Liver (tissue), 9 donors: ENCODE data around the gene HASPIN. TPM values are rescaled to one million over a fixed set of nuclear protein-coding genes. Genes with fewer than 3 reads are reported as not detected.

Experiments used
- DNase-seq: peaks from one replicate; pipeline ENCODE4 v3.0.0-alpha.2; 2017; ENCODE audit warnings: low spot score
- H3K27ac ChIP-seq, 2 donors: one replicate each; pipeline ENCODE4 v1.7.0; 2013; ENCODE audit warnings: inconsistent platforms in 2 of 2, low read length in 2 of 2, control low read depth in 1 of 2, low read depth in 1 of 2, mild to moderate bottlenecking in 1 of 2
- H3K27me3 ChIP-seq, 4 donors: one replicate each; pipeline versions ENCODE4 v1.6.1 to v1.7.0; 2013; ENCODE audit warnings: low read length in 3 of 4, inconsistent platforms in 1 of 4, mild to moderate bottlenecking in 1 of 4, moderate library complexity in 1 of 4; ENCODE audit not compliant: control insufficient read depth in 4 of 4, insufficient read depth in 4 of 4
- H3K36me3 ChIP-seq, 4 donors: one replicate each; pipeline versions ENCODE4 v1.6.1 to v1.7.0; 2013; ENCODE audit warnings: low read length in 3 of 4, mild to moderate bottlenecking in 3 of 4, low read depth in 1 of 4, moderate library complexity in 1 of 4; ENCODE audit not compliant: control insufficient read depth in 4 of 4, insufficient read depth in 3 of 4
- H3K4me1 ChIP-seq, 4 donors: one replicate each; pipeline versions ENCODE4 v1.6.1 to v1.7.0; 2013; ENCODE audit warnings: low read length in 3 of 4, mild to moderate bottlenecking in 3 of 4, moderate library complexity in 1 of 4; ENCODE audit not compliant: control insufficient read depth in 4 of 4, insufficient read depth in 4 of 4
- H3K4me3 ChIP-seq, 3 donors: one replicate each; pipeline versions ENCODE4 v1.6.1 to v1.7.0; 2013; ENCODE audit warnings: low read length in 3 of 3, control low read depth in 1 of 3, low read depth in 1 of 3, mild to moderate bottlenecking in 1 of 3
- H3K9ac ChIP-seq, 2 donors: one replicate each; pipeline ENCODE4 v1.7.0; 2013; ENCODE audit warnings: low read length in 2 of 2, mild to moderate bottlenecking in 2 of 2, moderate library complexity in 2 of 2, control low read depth in 1 of 2, low read depth in 1 of 2
- H3K9me3 ChIP-seq, 4 donors: one replicate each; pipeline versions ENCODE4 v1.6.1 to v1.7.0; 2013; ENCODE audit warnings: low read length in 3 of 4; ENCODE audit not compliant: control insufficient read depth in 4 of 4
- EGR1 ChIP-seq, 2 donors: IDR thresholded peaks; 2 replicates each; pipeline ENCODE4 v1.6.1; 2016 to 2018; ENCODE audit warnings: antibody characterized with exemption in 2 of 2, low read depth in 2 of 2
- FOXA2 ChIP-seq: IDR thresholded peaks from 2 replicates; pipeline ENCODE4 v1.6.1; 2016; ENCODE audit warnings: antibody characterized with exemption
- HNF4A ChIP-seq, 2 donors: conservative IDR thresholded peaks; 2 replicates each; pipeline ENCODE4 v1.6.1; 2016; ENCODE audit warnings: antibody characterized with exemption in 2 of 2, mild to moderate bottlenecking in 2 of 2
- HNF4G ChIP-seq: IDR thresholded peaks from 2 replicates; pipeline ENCODE4 v1.6.1; 2016; ENCODE audit warnings: antibody characterized with exemption
- JUND ChIP-seq, 2 donors: IDR thresholded peaks; 2 replicates each; pipeline ENCODE4 v1.6.1; 2016; ENCODE audit warnings: antibody characterized with exemption in 2 of 2
- NR2F2 ChIP-seq: IDR thresholded peaks from 2 replicates; pipeline ENCODE4 v1.6.1; 2016; ENCODE audit warnings: antibody characterized with exemption
- RAD21 ChIP-seq, 2 donors: IDR thresholded peaks; 2 replicates each; pipeline ENCODE4 v1.6.1; 2016; ENCODE audit warnings: antibody characterized with exemption in 2 of 2, mild to moderate bottlenecking in 2 of 2
- SP1 ChIP-seq: IDR thresholded peaks from 2 replicates; pipeline ENCODE4 v1.6.1; 2018; ENCODE audit warnings: antibody characterized with exemption, mild to moderate bottlenecking
- WGBS: extraction: QIAGEN DNeasy Blood & Tissue Kit; methylation state at CpG from one replicate; pipeline ENCODE4 v1.1.7; 2013; 5-methylcytosine and 5-hydroxymethylcytosine counted together
- polyA plus RNA-seq, 2 donors: library from polyadenylated mRNA; stranded (reverse) in 1 of 2; unstranded in 1 of 2; fragments of 200-250 nt in 1 of 2; fragments of >200 nt in 1 of 2; fragmentation: Nextera tagmentation in 1 of 2; extraction: Ambion mirVana in 1 of 2; gene quantifications; one replicate each; pipeline versions ENCODE4 v1.2.1 to v1.2.3, GENCODE V29; 2013 to 2015
- total RNA-seq, 2 donors: library from RNA; depleted of rRNA; stranded (reverse); fragments of >200 nt; gene quantifications; one replicate each; pipeline ENCODE4 v1.2.3, GENCODE V29; 2014
- TF ChIP-seq, protein P1 (sequence below): fragments of 150-350 bp; IDR thresholded peaks from 2 replicates; pipeline ENCODE4 v1.5.1; 2017; ENCODE audit warnings: improper control_type of control experiment, low read depth, low read length; ENCODE audit not compliant: missing input control
- TF ChIP-seq, protein P2 (sequence below): IDR thresholded peaks from 2 replicates; pipeline ENCODE4 v1.6.1; 2016; ENCODE audit warnings: antibody characterized with exemption, mild to moderate bottlenecking
- TF ChIP-seq, protein P3 (sequence below): IDR thresholded peaks from 2 replicates; pipeline ENCODE4 v1.6.1; 2016; ENCODE audit warnings: antibody characterized with exemption
- TF ChIP-seq, protein P4 (sequence below): IDR thresholded peaks from 2 replicates; pipeline ENCODE4 v1.6.1; 2016; ENCODE audit warnings: antibody characterized with exemption
- donor health status: healthy.
- donor health status: healthy.
- donor health status: healthy.
- donor health status: healthy.
- donor health status: healthy.

Gene HASPIN
- total and polyA plus RNA-seq, 4 donors = 0.08 to 5.8 (median 0.28) TPM; not detected in 1

DNA sequence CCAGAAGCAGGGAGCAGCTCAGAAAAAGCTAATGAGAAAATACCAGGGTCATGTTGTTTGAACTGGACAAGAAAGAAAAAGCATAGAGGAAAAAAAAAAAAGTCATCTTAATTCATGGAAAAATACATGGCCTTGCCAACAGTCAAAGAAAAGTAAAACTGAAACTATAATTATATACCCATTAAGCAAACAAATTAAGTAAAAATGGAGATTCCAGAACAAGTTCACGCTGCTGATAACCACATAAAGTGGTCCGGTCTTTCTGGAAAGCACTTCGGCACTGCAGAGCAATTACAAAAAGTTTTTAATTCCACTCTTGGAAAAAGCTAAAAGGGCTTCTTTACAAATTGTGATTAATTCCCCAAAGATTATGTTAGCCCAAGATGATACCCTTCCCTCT lies 15.3 kb upstream of the HASPIN start:
- Histone ChIP-seq H3K27ac (no peak overlapping the region), H3K4me1 (no peaks in the 10 kb centered on the region)

DNA sequence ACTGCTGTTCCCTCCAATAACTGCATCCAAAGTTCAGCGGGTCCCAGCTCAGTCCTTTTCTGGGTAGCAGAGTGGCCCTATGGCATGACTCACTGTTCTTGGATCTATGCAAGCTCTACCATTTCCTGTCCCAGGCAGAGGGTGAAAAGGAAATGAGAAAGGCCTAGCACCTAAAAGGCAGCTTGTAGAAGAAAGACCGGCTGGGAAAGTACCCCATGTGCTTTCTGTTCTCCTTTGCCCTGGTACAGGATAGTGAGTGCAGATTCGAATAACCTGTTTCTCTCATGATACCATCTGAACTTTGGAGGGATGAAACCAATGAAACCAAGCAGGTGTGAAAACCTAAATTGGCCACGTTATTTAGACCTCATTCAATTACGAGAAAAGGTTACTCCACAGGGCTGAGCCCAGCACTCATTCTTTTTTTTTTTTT lies 12.7 kb upstream of the HASPIN start:
- WGBS = 71% methylated on average over 5 of the region's 5 CpGs
- no peaks in the 10 kb centered on the region for H3K27me3 ChIP-seq
- H3K4me3 ChIP-seq = no peak overlapping the region
- TF ChIP-seq, protein P1, sequence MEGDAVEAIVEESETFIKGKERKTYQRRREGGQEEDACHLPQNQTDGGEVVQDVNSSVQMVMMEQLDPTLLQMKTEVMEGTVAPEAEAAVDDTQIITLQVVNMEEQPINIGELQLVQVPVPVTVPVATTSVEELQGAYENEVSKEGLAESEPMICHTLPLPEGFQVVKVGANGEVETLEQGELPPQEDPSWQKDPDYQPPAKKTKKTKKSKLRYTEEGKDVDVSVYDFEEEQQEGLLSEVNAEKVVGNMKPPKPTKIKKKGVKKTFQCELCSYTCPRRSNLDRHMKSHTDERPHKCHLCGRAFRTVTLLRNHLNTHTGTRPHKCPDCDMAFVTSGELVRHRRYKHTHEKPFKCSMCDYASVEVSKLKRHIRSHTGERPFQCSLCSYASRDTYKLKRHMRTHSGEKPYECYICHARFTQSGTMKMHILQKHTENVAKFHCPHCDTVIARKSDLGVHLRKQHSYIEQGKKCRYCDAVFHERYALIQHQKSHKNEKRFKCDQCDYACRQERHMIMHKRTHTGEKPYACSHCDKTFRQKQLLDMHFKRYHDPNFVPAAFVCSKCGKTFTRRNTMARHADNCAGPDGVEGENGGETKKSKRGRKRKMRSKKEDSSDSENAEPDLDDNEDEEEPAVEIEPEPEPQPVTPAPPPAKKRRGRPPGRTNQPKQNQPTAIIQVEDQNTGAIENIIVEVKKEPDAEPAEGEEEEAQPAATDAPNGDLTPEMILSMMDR = no peak
- TF ChIP-seq, protein P2, sequence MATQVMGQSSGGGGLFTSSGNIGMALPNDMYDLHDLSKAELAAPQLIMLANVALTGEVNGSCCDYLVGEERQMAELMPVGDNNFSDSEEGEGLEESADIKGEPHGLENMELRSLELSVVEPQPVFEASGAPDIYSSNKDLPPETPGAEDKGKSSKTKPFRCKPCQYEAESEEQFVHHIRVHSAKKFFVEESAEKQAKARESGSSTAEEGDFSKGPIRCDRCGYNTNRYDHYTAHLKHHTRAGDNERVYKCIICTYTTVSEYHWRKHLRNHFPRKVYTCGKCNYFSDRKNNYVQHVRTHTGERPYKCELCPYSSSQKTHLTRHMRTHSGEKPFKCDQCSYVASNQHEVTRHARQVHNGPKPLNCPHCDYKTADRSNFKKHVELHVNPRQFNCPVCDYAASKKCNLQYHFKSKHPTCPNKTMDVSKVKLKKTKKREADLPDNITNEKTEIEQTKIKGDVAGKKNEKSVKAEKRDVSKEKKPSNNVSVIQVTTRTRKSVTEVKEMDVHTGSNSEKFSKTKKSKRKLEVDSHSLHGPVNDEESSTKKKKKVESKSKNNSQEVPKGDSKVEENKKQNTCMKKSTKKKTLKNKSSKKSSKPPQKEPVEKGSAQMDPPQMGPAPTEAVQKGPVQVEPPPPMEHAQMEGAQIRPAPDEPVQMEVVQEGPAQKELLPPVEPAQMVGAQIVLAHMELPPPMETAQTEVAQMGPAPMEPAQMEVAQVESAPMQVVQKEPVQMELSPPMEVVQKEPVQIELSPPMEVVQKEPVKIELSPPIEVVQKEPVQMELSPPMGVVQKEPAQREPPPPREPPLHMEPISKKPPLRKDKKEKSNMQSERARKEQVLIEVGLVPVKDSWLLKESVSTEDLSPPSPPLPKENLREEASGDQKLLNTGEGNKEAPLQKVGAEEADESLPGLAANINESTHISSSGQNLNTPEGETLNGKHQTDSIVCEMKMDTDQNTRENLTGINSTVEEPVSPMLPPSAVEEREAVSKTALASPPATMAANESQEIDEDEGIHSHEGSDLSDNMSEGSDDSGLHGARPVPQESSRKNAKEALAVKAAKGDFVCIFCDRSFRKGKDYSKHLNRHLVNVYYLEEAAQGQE = no peak
- TF ChIP-seq, protein P3, sequence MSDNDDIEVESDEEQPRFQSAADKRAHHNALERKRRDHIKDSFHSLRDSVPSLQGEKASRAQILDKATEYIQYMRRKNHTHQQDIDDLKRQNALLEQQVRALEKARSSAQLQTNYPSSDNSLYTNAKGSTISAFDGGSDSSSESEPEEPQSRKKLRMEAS = peak; percentile 14
- TF ChIP-seq SP1 = peak; percentile 26
- TF ChIP-seq JUND (IDR thresholded peaks at IDR 0.05) = no peak
- TF ChIP-seq RAD21 (IDR thresholded peaks at IDR 0.05) = no peak
- TF ChIP-seq HNF4A (conservative IDR thresholded peaks at IDR 0.05) = no peak
- peaks cover 5 to 18% (median 14%) of the 10 kb centered on the region in 4 donors for H3K36me3 ChIP-seq
- no peaks in the 10 kb centered on the region for H3K9me3 ChIP-seq
- no peaks in the 10 kb centered on the region for H3K4me1 ChIP-seq
- no peak overlapping the region for H3K27ac ChIP-seq
- H3K9ac ChIP-seq = no peak overlapping the region
- DNase-seq = no peak

More for the DNA sequence above, 15.3 kb upstream of the HASPIN start:
- peaks cover 0 to 4% (median under 1%) of the 10 kb centered on the region in 4 donors for H3K36me3 ChIP-seq
- H3K4me3 ChIP-seq = no peak overlapping the region
- DNase-seq = no peak
- 73% methylated on average over 3 of the region's 3 CpGs for WGBS
- no peak overlapping the region for H3K9ac ChIP-seq
- no peaks in the 10 kb centered on the region for H3K9me3 ChIP-seq
- H3K27me3 ChIP-seq = no peaks in the 10 kb centered on the region
- no peak for TF ChIP-seq FOXA2
- no peak for TF ChIP-seq HNF4A (conservative IDR thresholded peaks at IDR 0.05)
- no peak for TF ChIP-seq EGR1 (IDR thresholded peaks at IDR 0.05; ENCODE audit: low read depth in 2 of 2)
- no peak for TF ChIP-seq NR2F2
- no peak for TF ChIP-seq RAD21 (IDR thresholded peaks at IDR 0.05)
- TF ChIP-seq, protein P1 = no peak
- no peak for TF ChIP-seq HNF4G
- TF ChIP-seq, protein P4, sequence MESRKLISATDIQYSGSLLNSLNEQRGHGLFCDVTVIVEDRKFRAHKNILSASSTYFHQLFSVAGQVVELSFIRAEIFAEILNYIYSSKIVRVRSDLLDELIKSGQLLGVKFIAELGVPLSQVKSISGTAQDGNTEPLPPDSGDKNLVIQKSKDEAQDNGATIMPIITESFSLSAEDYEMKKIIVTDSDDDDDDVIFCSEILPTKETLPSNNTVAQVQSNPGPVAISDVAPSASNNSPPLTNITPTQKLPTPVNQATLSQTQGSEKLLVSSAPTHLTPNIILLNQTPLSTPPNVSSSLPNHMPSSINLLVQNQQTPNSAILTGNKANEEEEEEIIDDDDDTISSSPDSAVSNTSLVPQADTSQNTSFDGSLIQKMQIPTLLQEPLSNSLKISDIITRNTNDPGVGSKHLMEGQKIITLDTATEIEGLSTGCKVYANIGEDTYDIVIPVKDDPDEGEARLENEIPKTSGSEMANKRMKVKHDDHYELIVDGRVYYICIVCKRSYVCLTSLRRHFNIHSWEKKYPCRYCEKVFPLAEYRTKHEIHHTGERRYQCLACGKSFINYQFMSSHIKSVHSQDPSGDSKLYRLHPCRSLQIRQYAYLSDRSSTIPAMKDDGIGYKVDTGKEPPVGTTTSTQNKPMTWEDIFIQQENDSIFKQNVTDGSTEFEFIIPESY = no peak
